ENCODE results near the gene TMEM270.
"Not testable (repeated sequence)": the region's sequence is repeated elsewhere in the genome, so short reads cannot be mapped to it uniquely, and the experiment has no call there.

The TMEM270 gene, protein sequence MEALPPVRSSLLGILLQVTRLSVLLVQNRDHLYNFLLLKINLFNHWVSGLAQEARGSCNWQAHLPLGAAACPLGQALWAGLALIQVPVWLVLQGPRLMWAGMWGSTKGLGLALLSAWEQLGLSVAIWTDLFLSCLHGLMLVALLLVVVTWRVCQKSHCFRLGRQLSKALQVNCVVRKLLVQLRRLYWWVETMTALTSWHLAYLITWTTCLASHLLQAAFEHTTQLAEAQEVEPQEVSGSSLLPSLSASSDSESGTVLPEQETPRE

DNA sequence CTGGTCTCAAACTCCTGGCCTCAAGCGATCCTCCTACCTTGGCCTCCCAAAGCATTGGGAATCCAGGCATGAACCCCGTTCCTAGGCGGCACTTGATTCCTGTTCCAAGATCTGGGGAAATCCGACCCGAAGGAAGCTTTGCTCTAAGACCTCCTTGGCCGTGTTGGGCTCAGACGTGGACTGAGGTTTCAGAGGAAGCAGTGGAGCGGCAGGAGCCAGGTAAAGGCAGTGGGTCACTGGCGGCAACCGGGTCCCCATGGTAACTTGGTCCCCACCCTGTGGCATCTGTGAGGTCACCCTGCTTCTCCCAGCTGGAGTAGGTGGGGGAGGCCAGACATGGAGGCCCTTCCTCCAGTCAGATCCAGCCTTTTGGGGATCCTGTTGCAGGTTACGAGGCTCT is at the start of gene TMEM270:
Gene TMEM270, plus strand, starts transcription at position 301 of the 400 bp plus-strand sequence. Its CDS starts 36 bp downstream, at position 337.
- no peak for DNase-seq (ENCODE audit: low spot score)

GRCh38 chr7:73811760-73812168 is 49.2 kb upstream of the TMEM270 start:
- peak; percentile 60 for DNase-seq (ENCODE audit: low spot score)

DNA sequence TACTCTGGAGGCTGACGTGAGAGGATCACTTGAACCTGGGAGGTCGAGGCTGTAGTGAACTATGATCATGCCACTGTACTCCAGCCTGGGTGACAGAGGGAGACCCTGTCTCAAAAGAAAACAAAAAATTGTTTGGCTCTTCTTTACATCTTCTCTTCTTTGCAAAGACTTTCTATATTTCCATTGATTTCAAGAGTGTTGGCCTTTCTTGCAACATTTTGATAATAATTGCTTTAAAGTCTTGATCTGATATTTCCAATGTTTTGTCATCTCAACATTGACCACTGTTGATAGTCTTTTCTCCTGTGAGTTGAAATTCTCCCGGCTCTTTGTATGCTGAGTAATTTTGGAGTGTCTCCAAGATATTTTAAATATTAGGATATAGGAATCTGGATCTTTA is 48.0 kb upstream of the TMEM270 start:
- no peak for DNase-seq (ENCODE audit: low spot score)

- DNase-seq (ENCODE audit: low spot score): no peak
Observed at GRCh38 chr7:73815436-73815835, 45.5 kb upstream of the TMEM270 start.

GRCh38 chr7:73817121-73817520 is 43.8 kb upstream of the TMEM270 start:
- no peak for DNase-seq (ENCODE audit: low spot score)

DNA sequence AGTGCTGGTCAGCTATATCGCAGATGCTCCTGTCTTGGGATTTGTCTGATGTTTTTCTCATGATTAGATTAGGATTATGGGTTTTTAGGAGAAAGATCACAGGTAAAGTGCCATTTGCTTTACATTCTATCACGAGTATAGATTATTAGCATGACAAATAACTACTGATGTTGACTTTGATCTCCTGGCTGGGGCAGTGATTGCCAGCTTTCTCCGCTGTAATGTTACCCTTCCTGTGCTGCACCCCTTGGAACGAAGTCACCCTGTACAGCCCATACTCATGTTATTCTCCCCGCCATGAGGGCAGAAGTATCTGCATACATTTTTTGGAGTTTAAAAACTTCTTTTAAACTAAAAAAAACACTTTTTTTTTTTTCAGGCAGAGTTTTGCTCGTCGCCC is 40.9 kb upstream of the TMEM270 start:
- no peak for DNase-seq (ENCODE audit: low spot score)

GRCh38 chr7:73821597-73822285 is 39.2 kb upstream of the TMEM270 start:
- DNase-seq (ENCODE audit: low spot score): not testable (repeated sequence)

DNA sequence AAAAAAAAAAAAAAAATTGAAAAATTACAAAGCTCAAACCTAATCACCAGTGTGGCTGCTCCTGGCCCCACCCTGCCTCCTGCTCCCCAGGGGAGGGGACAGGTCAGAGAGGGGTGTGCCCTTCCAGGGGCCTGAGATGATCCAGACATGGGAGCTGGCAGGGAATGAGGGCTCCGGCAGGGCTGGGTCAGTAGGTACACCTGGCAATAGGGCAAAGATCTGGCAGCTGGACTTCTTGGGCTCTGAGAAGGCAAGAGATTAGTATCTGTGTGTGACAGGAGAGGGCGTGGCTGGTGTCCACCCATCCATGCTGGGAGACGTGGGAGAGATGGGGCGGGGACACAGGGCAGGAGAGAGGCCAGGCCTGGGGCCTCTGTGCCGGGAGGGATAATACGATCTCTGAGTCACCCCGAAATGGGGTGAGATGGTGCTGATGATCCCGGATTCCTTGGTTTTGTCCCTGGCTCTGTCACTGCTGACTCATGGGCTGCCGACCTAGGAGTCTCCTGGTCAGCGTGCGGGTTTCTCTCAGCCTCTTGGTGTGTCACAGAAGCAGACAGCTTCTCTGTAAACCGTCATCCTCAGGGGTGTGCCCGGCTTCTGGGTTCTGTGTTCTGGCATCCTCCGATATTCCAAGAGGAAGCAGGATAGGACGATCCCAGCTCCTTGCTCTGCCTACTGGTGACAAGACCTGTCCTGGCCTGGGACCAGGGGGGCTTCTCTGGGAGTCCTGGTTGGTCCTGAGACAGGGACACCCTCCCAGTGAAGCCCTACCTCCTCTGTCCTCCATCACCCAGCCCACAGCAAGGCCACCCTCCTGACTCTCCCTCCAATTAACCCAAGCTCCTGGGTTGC is 38.4 kb upstream of the TMEM270 start:
- peak; percentile 57 for DNase-seq (ENCODE audit: low spot score)

DNA sequence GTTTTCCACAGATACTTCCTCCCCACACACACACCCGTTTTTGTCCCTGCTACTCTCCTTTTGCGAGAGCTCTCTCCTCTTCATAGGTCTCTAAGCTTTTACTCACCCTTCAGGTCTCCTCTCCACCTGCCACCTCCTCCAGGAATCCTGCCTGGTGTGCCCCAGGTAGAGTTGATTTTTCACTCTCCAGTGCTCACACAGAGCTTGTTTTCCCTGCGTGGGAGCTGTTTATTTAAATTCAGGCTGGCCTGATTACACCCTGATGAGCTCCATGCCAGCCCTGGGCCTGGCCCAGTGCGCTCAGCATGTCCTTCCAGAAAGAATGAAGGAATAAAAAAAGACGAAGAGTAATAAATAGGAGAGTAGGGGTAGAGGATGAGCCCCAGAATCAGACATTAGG is 37.7 kb upstream of the TMEM270 start:
- DNase-seq (ENCODE audit: low spot score): no peak

GRCh38 chr7:73823873-73824592 is 36.9 kb upstream of the TMEM270 start:
- no peak for DNase-seq (ENCODE audit: low spot score)

GRCh38 chr7:73824986-73825385 is 36.0 kb upstream of the TMEM270 start:
- no peak for DNase-seq (ENCODE audit: low spot score)

DNA sequence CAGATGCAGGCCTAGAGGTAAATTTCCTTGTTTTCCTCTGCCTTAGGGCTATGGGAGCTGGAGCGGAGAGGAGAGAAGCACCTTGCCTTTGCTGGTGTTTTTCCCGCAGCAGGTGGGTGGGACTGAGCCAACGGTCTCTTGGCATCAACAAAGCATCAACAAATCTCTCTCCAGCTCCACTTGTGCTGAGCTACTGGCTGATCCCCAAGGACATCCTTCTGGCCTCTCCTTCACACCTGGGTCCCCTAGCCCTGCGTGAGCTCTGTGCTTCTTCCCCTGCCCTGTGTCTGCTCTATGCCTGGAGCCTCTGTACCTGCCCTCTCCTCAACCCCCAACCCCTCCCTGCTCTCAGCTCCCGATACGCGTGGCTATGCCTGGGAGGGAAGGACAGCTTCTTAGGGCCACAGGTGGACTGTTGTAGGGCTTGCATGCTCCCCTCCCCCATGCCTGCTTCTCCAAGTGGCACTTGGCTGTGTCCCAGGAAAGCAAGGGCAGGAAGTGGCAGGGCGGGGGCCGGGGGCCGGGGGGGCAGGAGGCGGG is 33.3 kb upstream of the TMEM270 start:
- DNase-seq (ENCODE audit: low spot score): no peak

- peak; percentile 60 for DNase-seq (ENCODE audit: low spot score)
Observed at GRCh38 chr7:73828107-73828803, 32.7 kb upstream of the TMEM270 start.

- DNase-seq (ENCODE audit: low spot score): no peak
Observed at GRCh38 chr7:73828972-73829371, 32.0 kb upstream of the TMEM270 start.

GRCh38 chr7:73829505-73829904 is 31.5 kb upstream of the TMEM270 start:
- DNase-seq (ENCODE audit: low spot score): no peak

DNA sequence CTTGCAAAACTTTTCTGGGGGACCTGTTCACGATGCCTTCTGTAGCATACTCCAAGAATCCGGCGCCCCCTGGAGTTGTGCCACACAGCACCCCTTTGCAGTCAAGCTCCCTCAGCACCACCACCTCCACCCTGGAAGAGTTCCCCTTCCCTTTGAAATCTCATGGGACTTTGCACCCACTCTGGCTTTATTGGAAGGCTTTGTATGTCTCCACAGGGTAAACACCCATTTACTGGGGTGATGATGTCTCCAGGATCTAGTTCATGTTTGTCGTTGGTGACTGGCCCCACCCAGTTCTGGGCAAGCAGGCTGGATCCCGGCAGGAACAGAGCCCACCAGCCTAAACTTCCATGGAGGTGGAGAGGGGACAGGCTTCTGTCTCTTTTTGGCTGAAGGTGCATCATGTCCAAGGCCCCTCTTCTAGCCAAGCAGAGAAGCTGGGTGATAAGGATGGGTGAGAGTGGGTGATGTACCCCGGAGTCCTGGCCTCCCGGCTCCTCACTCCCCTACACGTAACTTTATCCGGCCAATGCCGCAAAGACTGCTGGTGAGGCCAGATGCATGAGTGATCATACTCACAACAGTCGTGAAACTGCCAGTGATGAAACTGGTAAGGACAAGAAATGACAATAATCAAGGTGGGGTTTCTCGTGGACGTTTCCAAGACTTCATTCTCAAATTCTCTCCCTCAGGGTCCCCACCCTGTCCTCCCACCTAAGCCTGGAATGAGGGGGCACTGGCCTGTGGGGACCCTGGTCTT is 30.9 kb upstream of the TMEM270 start:
- no peak for DNase-seq (ENCODE audit: low spot score)

DNA sequence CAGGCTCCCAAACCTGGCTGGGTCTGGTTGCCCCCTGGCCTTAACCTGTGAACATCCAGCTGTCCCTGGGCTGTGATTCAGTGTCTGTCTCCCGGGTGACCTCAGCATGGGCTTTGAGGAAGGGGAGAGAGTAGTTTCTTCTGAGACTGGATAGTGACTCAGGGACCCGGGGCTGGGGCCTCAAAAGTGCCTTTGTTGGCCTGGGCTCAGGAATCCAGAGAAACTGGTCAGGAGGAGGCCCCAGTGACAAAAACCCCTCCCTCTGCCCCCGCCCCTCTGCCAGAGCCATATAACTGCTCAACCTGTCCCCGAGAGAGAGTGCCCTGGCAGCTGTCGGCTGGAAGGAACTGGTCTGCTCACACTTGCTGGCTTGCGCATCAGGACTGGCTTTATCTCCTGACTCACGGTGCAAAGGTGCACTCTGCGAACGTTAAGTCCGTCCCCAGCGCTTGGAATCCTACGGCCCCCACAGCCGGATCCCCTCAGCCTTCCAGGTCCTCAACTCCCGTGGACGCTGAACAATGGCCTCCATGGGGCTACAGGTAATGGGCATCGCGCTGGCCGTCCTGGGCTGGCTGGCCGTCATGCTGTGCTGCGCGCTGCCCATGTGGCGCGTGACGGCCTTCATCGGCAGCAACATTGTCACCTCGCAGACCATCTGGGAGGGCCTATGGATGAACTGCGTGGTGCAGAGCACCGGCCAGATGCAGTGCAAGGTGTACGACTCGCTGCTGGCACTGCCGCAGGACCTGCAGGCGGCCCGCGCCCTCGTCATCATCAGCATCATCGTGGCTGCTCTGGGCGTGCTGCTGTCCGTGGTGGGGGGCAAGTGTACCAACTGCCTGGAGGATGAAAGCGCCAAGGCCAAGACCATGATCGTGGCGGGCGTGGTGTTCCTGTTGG is 30.0 kb upstream of the TMEM270 start, which contains the start of gene CLDN4:
Gene CLDN4, plus strand, starts transcription at position 316 of the 903 bp plus-strand sequence. Its CDS starts 206 bp downstream, at position 522.
- DNase-seq (ENCODE audit: low spot score): no peak

GRCh38 chr7:73831584-73831833 is 29.4 kb upstream of the TMEM270 start:
- no peak for DNase-seq (ENCODE audit: low spot score)

DNA sequence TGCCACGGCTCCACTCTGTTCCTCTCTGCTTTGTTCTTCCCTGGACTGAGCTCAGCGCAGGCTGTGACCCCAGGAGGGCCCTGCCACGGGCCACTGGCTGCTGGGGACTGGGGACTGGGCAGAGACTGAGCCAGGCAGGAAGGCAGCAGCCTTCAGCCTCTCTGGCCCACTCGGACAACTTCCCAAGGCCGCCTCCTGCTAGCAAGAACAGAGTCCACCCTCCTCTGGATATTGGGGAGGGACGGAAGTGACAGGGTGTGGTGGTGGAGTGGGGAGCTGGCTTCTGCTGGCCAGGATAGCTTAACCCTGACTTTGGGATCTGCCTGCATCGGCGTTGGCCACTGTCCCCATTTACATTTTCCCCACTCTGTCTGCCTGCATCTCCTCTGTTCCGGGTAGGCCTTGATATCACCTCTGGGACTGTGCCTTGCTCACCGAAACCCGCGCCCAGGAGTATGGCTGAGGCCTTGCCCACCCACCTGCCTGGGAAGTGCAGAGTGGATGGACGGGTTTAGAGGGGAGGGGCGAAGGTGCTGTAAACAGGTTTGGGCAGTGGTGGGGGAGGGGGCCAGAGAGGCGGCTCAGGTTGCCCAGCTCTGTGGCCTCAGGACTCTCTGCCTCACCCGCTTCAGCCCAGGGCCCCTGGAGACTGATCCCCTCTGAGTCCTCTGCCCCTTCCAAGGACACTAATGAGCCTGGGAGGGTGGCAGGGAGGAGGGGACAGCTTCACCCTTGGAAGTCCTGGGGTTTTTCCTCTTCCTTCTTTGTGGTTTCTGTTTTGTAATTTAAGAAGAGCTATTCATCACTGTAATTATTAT is 28.9 kb upstream of the TMEM270 start:
- DNase-seq (ENCODE audit: low spot score): no peak

Measured in COLO829 (cell line).